K562 (cell line): ENCODE measurements around the gene ATP1A2. TPM values are rescaled to one million over a fixed set of nuclear protein-coding genes. Genes with fewer than 3 reads are reported as not detected.
A peak's percentile ranks its signal among the peaks of the same experiment; 100 is the strongest.

Experiments
- ATAC-seq: fragments of 200-7000 bp; cut with Tn5 transposase; 3 replicates; pipeline ENCODE4 v1.9.1; 2020; ENCODE audit warnings: moderate library complexity
- BruUV-seq: library from RNA; stranded (reverse); fragments of 400-500 nt; replicated peaks from 2 replicates; lab custom pipeline; 2021; lab: Mats Ljungman, UMichigan
- CTCF ChIA-PET: fragments of 300-600 bp; formaldehyde crosslinking; extraction: SDS; loops from one replicate; lab custom pipeline; 2021; ENCODE audit warnings: low intra/inter-chr PET ratio; lab: Yijun Ruan, JAX
- POLR2A ChIA-PET: fragments of 300-600, 350-650 bp; sonication (Branson Sonifier 250); formaldehyde crosslinking; extraction: SDS; loops from one replicate; lab custom pipeline; 2021; ENCODE audit warnings: antibody characterized with exemption, inconsistent platforms; lab: Yijun Ruan, JAX
- DNase-seq, 4 experiments: peaks; one replicate each; pipeline versions ENCODE4 v3.0.0 to v3.0.0-alpha.2; 2011 to 2018; ENCODE audit warnings: low spot score in 3 of 4, mixed read lengths in 3 of 4; ENCODE audit errors: extremely low read depth in 1 of 4
- FAIRE-seq: peaks from 2 replicates; lab custom pipeline; 2011; peaks lifted over from hg19 to GRCh38; lab: Jason Lieb, UNC
- H2AFZ ChIP-seq: 2 replicates; pipeline ENCODE4 v1.6.0; 2011; ENCODE audit warnings: low read depth, low read length, control low read depth, inconsistent platforms
- H3K27ac ChIP-seq: fragments of 200-600 bp; 3 replicates; pipeline ENCODE4 v1.8.0; 2011; ENCODE audit warnings: low read depth, mild to moderate bottlenecking, control low read depth, inconsistent platforms, low read length, moderate library complexity, mixed read lengths; ENCODE audit errors: extremely low read depth
- H3K27me3 ChIP-seq, 2 experiments: fragments of 300-600 bp in 1 of 2; 2 replicates in 1 of 2; 3 replicates in 1 of 2; pipeline versions ENCODE4 v1.6.0 to v1.8.0; 2011; ENCODE audit warnings: inconsistent platforms in 2 of 2, low read length in 2 of 2, mild to moderate bottlenecking in 1 of 2, mixed read lengths in 1 of 2, moderate library complexity in 1 of 2; ENCODE audit not compliant: control insufficient read depth in 2 of 2, insufficient read depth in 2 of 2
- H3K36me3 ChIP-seq: fragments of 300-600 bp; 3 replicates; pipeline ENCODE4 v1.8.0; 2011; ENCODE audit warnings: mild to moderate bottlenecking, low read length, inconsistent platforms; ENCODE audit not compliant: control insufficient read depth, insufficient read depth
- H3K4me1 ChIP-seq, 2 experiments: fragments of 200-600 bp in 1 of 2; replicated peaks in 1 of 2; 2 replicates in 1 of 2; 3 replicates in 1 of 2; pipeline versions ENCODE4 v1.5.1 to v1.8.0; 2011; ENCODE audit warnings: inconsistent platforms in 2 of 2, low read length in 2 of 2, mild to moderate bottlenecking in 1 of 2, mixed read lengths in 1 of 2, moderate library complexity in 1 of 2; ENCODE audit not compliant: control insufficient read depth in 2 of 2, insufficient read depth in 2 of 2
- H3K4me2 ChIP-seq: 2 replicates; pipeline ENCODE4 v1.6.1; 2011; ENCODE audit warnings: low read length, control low read depth, inconsistent platforms, mixed read lengths; ENCODE audit not compliant: insufficient read depth
- H3K4me3 ChIP-seq: fragments of 200-600 bp; sonication (generic), shearing (Covaris generic); 2 replicates; pipeline ENCODE4 v1.5.1; 2016; ENCODE audit warnings: control low read depth, inconsistent platforms
- H3K79me2 ChIP-seq: fragments of 200-600 bp; 3 replicates; pipeline ENCODE4 v1.8.0; 2011; ENCODE audit warnings: low read length, inconsistent platforms; ENCODE audit not compliant: control insufficient read depth, insufficient read depth
- H3K9ac ChIP-seq, 2 experiments: 2 replicates each; pipeline versions ENCODE4 v1.6.0 to v1.6.1; 2011; ENCODE audit warnings: low read depth in 2 of 2, low read length in 2 of 2, control low read depth in 1 of 2, inconsistent platforms in 1 of 2, mild to moderate bottlenecking in 1 of 2, mixed read lengths in 1 of 2; ENCODE audit not compliant: insufficient read depth in 1 of 2
- H3K9me1 ChIP-seq: one replicate; pipeline ENCODE4 v1.6.0; 2011; ENCODE audit warnings: inconsistent platforms, mild to moderate bottlenecking, low read length, moderate library complexity; ENCODE audit not compliant: control insufficient read depth, insufficient read depth
- H3K9me3 ChIP-seq: replicated peaks from 2 replicates; pipeline ENCODE4 v1.5.1; 2011; ENCODE audit warnings: low read depth, low read length, inconsistent platforms; ENCODE audit not compliant: control insufficient read depth, insufficient read depth
- H4K20me1 ChIP-seq: replicated peaks from 2 replicates; pipeline ENCODE4 v1.6.1; 2011; ENCODE audit warnings: low read length, inconsistent platforms, mixed read lengths; ENCODE audit not compliant: control insufficient read depth, insufficient read depth
- ATF3 ChIP-seq, 2 experiments: fragments of 450-650 bp in 1 of 2; sonication (generic) in 1 of 2; formaldehyde crosslinking in 1 of 2; IDR thresholded peaks in 1 of 2; conservative IDR thresholded peaks in 1 of 2; 2 replicates each; pipeline versions ENCODE4 v1.6.1 to v1.8.1; 2016 to 2023; ENCODE audit warnings: mild to moderate bottlenecking in 2 of 2, moderate library complexity in 2 of 2, inconsistent platforms in 1 of 2, missing genetic modification reagents in 1 of 2
- CEBPB ChIP-seq: fragments of 450-650 bp; IDR thresholded peaks from 2 replicates; pipeline ENCODE4 v1.6.1; 2016; ENCODE audit warnings: missing genetic modification characterization, missing compliant biosample characterization
- CEBPG ChIP-seq, 3 experiments: fragments of 200-800 bp in 1 of 3; sonication (Bioruptor generic) in 1 of 3; sonication (generic) in 1 of 3; formaldehyde crosslinking in 1 of 3; IDR thresholded peaks in 2 of 3; conservative IDR thresholded peaks in 1 of 3; 2 replicates each; pipeline versions ENCODE4 v1.6.1 to v1.8.0; 2016 to 2022; ENCODE audit warnings: missing compliant biosample characterization in 2 of 3, missing genetic modification characterization in 2 of 3, mild to moderate bottlenecking in 1 of 3, missing genetic modification reagents in 1 of 3
- TEAD2 ChIP-seq: fragments of 450-650 bp; IDR thresholded peaks from 2 replicates; pipeline ENCODE4 v1.6.1; 2016; ENCODE audit warnings: missing genetic modification characterization, control low read depth, missing compliant biosample characterization
- ZNF23 ChIP-seq: fragments of 250-450 bp; sonication (Bioruptor Pico); IDR thresholded peaks from 2 replicates; pipeline ENCODE4 v1.4.0; 2020; ENCODE audit warnings: mild to moderate bottlenecking
- ZNF407 ChIP-seq: fragments of 450-650 bp; IDR thresholded peaks from 2 replicates; pipeline ENCODE4 v1.6.1; 2016; ENCODE audit warnings: low read depth
- WGBS: fragments of 100-300 bp; shearing (Covaris generic); methylation state at CpG from one replicate; pipeline ENCODE4 v1.1.6; 2016; ENCODE audit warnings: low coverage, mixed read lengths; ENCODE audit not compliant: insufficient coverage; ENCODE audit errors: missing lambda C conversion rate; 5-methylcytosine and 5-hydroxymethylcytosine counted together
- in situ Hi-C: fragments of 300-500 bp; cut with MboI; formaldehyde crosslinking; loops from 4 replicates; pipeline ENCODE4 v1.15.0; 2018; ENCODE audit warnings: inconsistent platforms, mixed read lengths
- intact Hi-C: fragments of 100-400 bp; cut with micrococcal nuclease; formaldehyde crosslinking; loops from 2 replicates; pipeline ENCODE4 v1.14.2; 2022
- polyA plus RNA-seq, 8 experiments: library from polyadenylated mRNA; depleted of rRNA in 4 of 8; stranded (reverse) in 5 of 8; unstranded in 3 of 8; fragments of >200 nt; fragmentation: Nextera tagmentation in 2 of 8; fragmentation: Illumina TruSeq in 1 of 8; extraction: Ambion mirVana in 2 of 8; extraction: Trizol in 1 of 8; gene quantifications; 2 replicates each; pipeline versions ENCODE4 v1.2.1 to v1.2.3, GENCODE V29; 2011 to 2014; ENCODE audit warnings: inconsistent platforms in 1 of 8, missing spikeins in 1 of 8
- total RNA-seq, 7 experiments: library from RNA; depleted of rRNA in 6 of 7; stranded (reverse); fragments of >200 nt in 6 of 7; fragmentation: Illumina TruSeq in 2 of 7; extraction: Trizol in 2 of 7; gene quantifications; 2 replicates each; pipeline versions ENCODE4 v1.2.1 to v1.2.3, GENCODE V29; 2011 to 2021; ENCODE audit warnings: low replicate concordance in 1 of 7

ATP1A2 gene
- total and polyA plus RNA-seq, 9 of the 15 experiments (the other 6 are each of a cell fraction or from before 2014, with no cell fraction given) = 0.04 to 0.11 (median 0.09) TPM; not detected in 6

- DNase-seq (no peak), FAIRE-seq (no peak), ATAC-seq (no peak)
- Histone ChIP-seq H3K4me3 (no peak overlapping the region), H3K27me3 (peaks cover 29 to 61% of the 10 kb centered on the region in 2 experiments), H3K4me2 (no peak overlapping the region), H3K9ac (no peak overlapping the region), H3K79me2 (no peaks in the 10 kb centered on the region), H3K9me3 (no peaks in the 10 kb centered on the region), H3K4me1 (no peaks in the 10 kb centered on the region; a peak in 1 of 5 replicates), H4K20me1 (no peaks in the 10 kb centered on the region), H3K36me3 (no peaks in the 10 kb centered on the region), H2AFZ (no peak overlapping the region), H3K27ac (no peak overlapping the region), H3K9me1 (no peaks in the 10 kb centered on the region)
- CTCF ChIA-PET = no interaction called here
- BruUV-seq = no TSS peak
- intact Hi-C loops = no loop called here
- in situ Hi-C loops = no loop called here
- WGBS = 0% methylated on average over 1 of the region's 1 CpG
- POLR2A ChIA-PET = no interaction called here
- no peak for TF ChIP-seq ZNF23
- peak; percentile 67; the same call in 1 of the 2 replicates for TF ChIP-seq ATF3 (IDR thresholded peaks at IDR 0.05)
- TF ChIP-seq ATF3 (CRISPR knock-in tag; conservative IDR thresholded peaks at IDR 0.05) = no peak
- TF ChIP-seq TEAD2 = no peak
- no peak for TF ChIP-seq ZNF407
- 0 out of 2 replicates have a peak, but pooled peaks have one; percentile 11 for TF ChIP-seq CEBPB (tag)
- peak; percentile 52 for TF ChIP-seq CEBPG (CRISPR knock-in tag; IDR thresholded peaks at IDR 0.05)
- peak; percentile 65 to 68 for TF ChIP-seq CEBPG (tag; conservative IDR thresholded peaks at IDR 0.05 in 1 of 2, IDR thresholded peaks at IDR 0.05 in 1 of 2)
Measured at GRCh38 chr1:160117300-160117699, 1.7 kb downstream of the ATP1A2 start.
